Measurements from ENCODE around the gene FBXL16.

The FBXL16 gene

GRCh38 chr16:668519-669171, 37.0 kb downstream of the FBXL16 start:
- ChIA-PET POLR2A (interaction anchor here (1.0 kb wide), 1 partner anchor 11 kb away, joined by 3 read pairs; no protein-coding TSS in a partner anchor), CTCF (interaction anchor here (1.3 to 5.5 kb wide), 4 partner anchors 10 to 18 kb away, joined by 3 to 28 read pairs (median 8); partner anchors contain the start of genes STUB1 and WDR90)
- no peak for DNase-seq (ENCODE audit: extremely low spot score)
- TF ChIP-seq CTCF (IDR thresholded peaks at IDR 0.05; ENCODE audit: control extremely low read depth, extremely low read depth, low read depth, missing control alignments), result no peak

- ChIA-PET POLR2A (interaction anchor here (1.1 kb wide), 1 partner anchor 13 kb away, joined by 4 read pairs; the partner anchor contains the start of gene STUB1), CTCF (interaction anchor here (0.6 to 5.5 kb wide), 9 partner anchors 8 to 47 kb away, joined by 3 to 28 read pairs (median 3); partner anchors contain the start of genes METRN, STUB1 and WDR90)
- DNase-seq (ENCODE audit: extremely low spot score), result peak; percentile 94
- TF ChIP-seq CTCF (IDR thresholded peaks at IDR 0.05; ENCODE audit: control extremely low read depth, extremely low read depth, low read depth, missing control alignments), result peak; percentile 98
Observed at GRCh38 chr16:667780-668518, 37.7 kb downstream of the FBXL16 start, which contains the start of gene RHOT2. RHOT2 (plus strand) TSS chr16:668132; CDS start chr16:668200, 68 bp downstream.

GRCh38 chr16:667113-667779, 38.4 kb downstream of the FBXL16 start:
- CTCF ChIA-PET, result interaction anchor here (0.6 to 5.5 kb wide), 9 partner anchors 8 to 48 kb away, joined by 3 to 28 read pairs (median 3); partner anchors contain the start of genes METRN, STUB1 and WDR90
- DNase-seq (ENCODE audit: extremely low spot score), result no peak
- POLR2A ChIA-PET, result interaction anchor here (1.1 kb wide), 1 partner anchor 13 kb away, joined by 4 read pairs; the partner anchor contains the start of gene STUB1
- no peak for TF ChIP-seq CTCF (IDR thresholded peaks at IDR 0.05; ENCODE audit: control extremely low read depth, extremely low read depth, low read depth, missing control alignments)

GRCh38 chr16:666572-666971, 39.0 kb downstream of the FBXL16 start:
- DNase-seq (ENCODE audit: extremely low spot score), result no peak
- no peak for TF ChIP-seq CTCF (IDR thresholded peaks at IDR 0.05; ENCODE audit: control extremely low read depth, extremely low read depth, low read depth, missing control alignments)
- ChIA-PET POLR2A (no interaction called here), CTCF (interaction anchor here (1.2 to 5.5 kb wide), 2 partner anchors 10 to 13 kb away, joined by 4 to 28 read pairs; partner anchors contain the start of gene STUB1)

GRCh38 chr16:662597-662996, 43.0 kb downstream of the FBXL16 start:
- no peak for TF ChIP-seq CTCF (IDR thresholded peaks at IDR 0.05; ENCODE audit: control extremely low read depth, extremely low read depth, low read depth, missing control alignments)
- ChIA-PET CTCF (interaction anchor here (1.2 to 7.3 kb wide), 3 partner anchors 12 to 18 kb away, joined by 3 to 57 read pairs (median 3); partner anchors contain the start of genes RHBDL1, STUB1 and WDR90), POLR2A (no interaction called here)
- DNase-seq (ENCODE audit: extremely low spot score), result no peak

GRCh38 chr16:662095-662494, 43.5 kb downstream of the FBXL16 start:
- no peak for DNase-seq (ENCODE audit: extremely low spot score)
- POLR2A ChIA-PET, result no interaction called here
- CTCF ChIA-PET, result interaction anchor here (1.0 to 7.3 kb wide), 3 partner anchors 12 to 26 kb away, joined by 3 to 57 read pairs (median 3); partner anchors contain the start of genes METTL26, RHBDL1 and WDR90
- TF ChIP-seq CTCF (IDR thresholded peaks at IDR 0.05; ENCODE audit: control extremely low read depth, extremely low read depth, low read depth, missing control alignments), result no peak
